Naive thymus-derived CD8-positive, alpha-beta T cell (primary cell): ENCODE data around the gene RTEL1. TPM values are rescaled to one million over a fixed set of nuclear protein-coding genes. Genes with fewer than 3 reads are reported as not detected.
"Not testable (repeated sequence)": the region's sequence is repeated elsewhere in the genome, so short reads cannot be mapped to it uniquely, and the experiment has no call there.

Experiments used
- ATAC-seq, 2 donors: fragments of 150-1000 bp; cut with Tn5 transposase in 1 of 2; sonication (Bioruptor Pico), chemical (Tn5 transposase) in 1 of 2; 1 replicate in 1 of 2; 2 replicates in 1 of 2; pipeline ENCODE4 v1.10.0; 2021; ENCODE audit warnings: mild to moderate bottlenecking in 2 of 2, moderate library complexity in 2 of 2
- POLR2A ChIA-PET: fragments of 350-600 bp; sonication (Branson Sonifier 250); formaldehyde crosslinking; loops from one replicate; lab custom pipeline; 2021; ENCODE audit warnings: antibody characterized with exemption; lab: Charles Lee
- DNase-seq, 10 donors: peaks; one replicate each; pipeline versions ENCODE4 v3.0.0 to v3.0.0-alpha.2; 2020 to 2022
- H3K27ac Mint-ChIP-seq, 10 donors: one replicate each; pipeline ENCODE4 v1.8.0; 2020 to 2022; ENCODE audit warnings: mild to moderate bottlenecking in 10 of 10, mixed read lengths in 10 of 10, moderate library complexity in 4 of 10, inconsistent platforms in 1 of 10
- H3K27me3 Mint-ChIP-seq, 5 donors: one replicate each; pipeline ENCODE4 v1.8.0; 2021 to 2022; ENCODE audit warnings: mixed read lengths in 5 of 5
- H3K36me3 Mint-ChIP-seq, 3 donors: one replicate each; pipeline ENCODE4 v1.8.0; 2020 to 2022; ENCODE audit warnings: mixed read lengths in 3 of 3, mild to moderate bottlenecking in 2 of 3, inconsistent platforms in 1 of 3
- H3K4me1 Mint-ChIP-seq, 4 donors: one replicate each; pipeline ENCODE4 v1.8.0; 2021 to 2022; ENCODE audit warnings: mixed read lengths in 4 of 4
- H3K4me3 Mint-ChIP-seq, 10 donors: one replicate each; pipeline ENCODE4 v1.8.0; 2020 to 2022; ENCODE audit warnings: mild to moderate bottlenecking in 10 of 10, mixed read lengths in 10 of 10, moderate library complexity in 6 of 10, inconsistent platforms in 1 of 10
- H3K9me3 Mint-ChIP-seq, 9 donors: one replicate each; pipeline ENCODE4 v1.8.0; 2020 to 2022; ENCODE audit warnings: mixed read lengths in 9 of 9, mild to moderate bottlenecking in 3 of 9, inconsistent platforms in 1 of 9, moderate library complexity in 1 of 9
- polyA plus RNA-seq, 3 donors: library from polyadenylated mRNA; unstranded; fragments of 300-500 nt; fragmentation: Illumina TruSeq; gene quantifications; one replicate each; pipeline ENCODE4 v1.2.3, GENCODE V29; 2021
- total RNA-seq, 8 experiments: library from RNA in 2 of 8; stranded (reverse) in 2 of 8; gene quantifications; one replicate each; pipeline ENCODE4 v1.2.3 and lab custom pipeline; 2021 to 2026

RTEL1 gene
- total and polyA plus RNA-seq, 5 experiments from 2014 or later = 3.2 to 25.5 (median 6.8) TPM

DNA sequence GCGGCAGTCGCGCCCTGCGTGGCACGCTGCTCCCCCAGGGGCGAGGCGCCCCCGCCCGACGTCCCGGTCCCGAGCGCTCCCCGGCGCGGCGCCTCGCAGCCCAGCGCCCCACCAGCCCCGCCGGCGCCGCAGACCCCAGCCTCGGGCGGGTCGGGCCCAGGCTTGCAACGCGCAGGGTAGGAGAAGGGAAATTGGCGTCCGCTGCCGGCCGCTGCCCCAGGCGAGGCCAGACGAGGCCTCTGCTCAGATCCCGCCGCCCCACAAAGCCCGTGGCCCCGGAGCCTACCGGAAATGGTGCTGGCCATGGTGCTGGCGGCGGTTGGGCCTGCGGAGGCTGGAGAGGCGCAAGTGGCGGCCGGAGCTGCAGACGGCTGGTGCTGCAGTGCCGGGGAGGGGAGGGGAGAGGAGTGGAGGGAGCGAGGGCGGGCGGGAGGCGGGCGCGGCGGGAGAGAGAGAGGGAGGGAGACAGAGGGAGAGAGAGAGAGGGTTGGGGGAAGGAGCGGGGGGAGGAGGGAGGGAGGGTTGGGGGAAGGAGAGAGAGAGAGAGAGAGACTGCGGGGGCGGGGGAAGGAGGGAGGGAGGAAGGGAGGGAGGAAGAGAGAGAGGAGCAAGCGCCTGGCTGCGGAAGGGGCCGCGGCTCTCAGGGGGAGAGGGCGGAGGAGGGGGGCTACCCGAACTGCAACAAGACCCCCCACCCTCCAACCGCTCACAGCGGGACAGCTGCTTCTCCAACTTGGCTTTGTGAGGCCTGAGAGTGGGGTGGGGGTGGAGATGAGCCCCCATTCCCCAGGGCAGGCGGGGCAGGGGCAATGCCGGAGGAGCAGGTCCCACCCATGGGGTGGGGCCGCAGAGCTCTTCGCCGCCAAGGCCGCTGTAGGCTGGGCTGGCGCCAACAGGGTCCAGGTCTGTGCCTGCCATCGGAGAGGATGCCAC is 4.8 kb upstream of the RTEL1 start, which contains the start of gene STMN3:
Gene STMN3, minus strand, starts transcription at position 384 of the 933 bp plus-strand sequence. Its CDS starts 79 bp downstream, at position 305.
- H3K27ac Mint-ChIP-seq = peak within 1 kb of the TSS; percentile 71 to 92 (median 89)
- no peaks in the 10 kb centered on the region for H3K27me3 Mint-ChIP-seq
- H3K36me3 Mint-ChIP-seq = peaks cover 0 to 9% (median 0%) of the 10 kb centered on the region in 3 donors
- DNase-seq (peak in 9 of 10 donors; percentile 53 to 86 (median 62)), ATAC-seq (peak; percentile 38 to 55)
- POLR2A ChIA-PET = interaction anchor here (0.6 to 2.5 kb wide), 10 partner anchors 12 to 132 kb away, joined by 3 to 24 read pairs (median 4); partner anchors contain the start of genes ARFRP1, GMEB2, PTK6 and ZGPAT
- H3K9me3 Mint-ChIP-seq = no peaks in the 10 kb centered on the region
- peaks cover 20 to 48% (median 38%) of the 10 kb centered on the region in 4 donors for H3K4me1 Mint-ChIP-seq
- peak within 1 kb of the TSS; percentile 77 to 96 (median 88) for H3K4me3 Mint-ChIP-seq

- DNase-seq = peak in 1 of 10 donors; percentile 23
- Mint-ChIP-seq H3K4me3 (peak overlapping the region; percentile 74 to 89 (median 82)), H3K27me3 (no peaks in the 10 kb centered on the region), H3K27ac (peak overlapping the region; percentile 71 to 91 (median 88)), H3K4me1 (peaks cover 18 to 48% (median 44%) of the 10 kb centered on the region in 4 donors), H3K9me3 (no peaks in the 10 kb centered on the region), H3K36me3 (peaks cover 0 to 4% (median 0%) of the 10 kb centered on the region in 3 donors)
- POLR2A ChIA-PET = interaction anchor here (0.7 to 2.5 kb wide), 8 partner anchors 12 to 85 kb away, joined by 3 to 24 read pairs (median 4); partner anchors contain the start of gene GMEB2
- no peak for ATAC-seq
These were observed 4.0 kb upstream of the RTEL1 start for GRCh38 chr20:63653974-63654668.

DNA sequence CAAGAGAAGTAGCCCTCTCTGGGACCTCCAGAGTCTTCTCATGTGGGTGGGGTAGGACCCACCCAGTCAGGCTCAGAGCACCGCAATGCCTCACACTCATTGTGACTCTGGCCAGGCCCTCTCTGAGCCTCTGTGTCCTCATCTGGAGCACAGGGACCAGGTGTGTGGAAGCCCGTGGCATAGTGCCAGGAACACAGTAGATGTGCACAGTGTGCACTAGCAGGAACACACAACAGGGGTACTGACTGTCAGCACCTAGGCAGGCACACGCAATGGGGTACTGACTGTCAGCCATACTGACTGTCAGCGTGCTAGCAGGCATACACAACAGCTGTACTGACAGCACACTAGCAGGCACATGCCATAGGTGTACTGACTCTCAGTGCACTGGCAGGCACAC is 2.9 kb upstream of the RTEL1 start:
- Mint-ChIP-seq H3K4me3 (peak overlapping the region in 2 of 10 donors; percentile 38 to 64), H3K27ac (peak overlapping the region in 4 of 10 donors; percentile 15 to 34 (median 24))

GRCh38 chr20:63656451-63656850 is 1.7 kb upstream of the RTEL1 start:
- DNase-seq = no peak
- H3K27me3 Mint-ChIP-seq = no peaks in the 10 kb centered on the region
- H3K27ac Mint-ChIP-seq = no peak overlapping the region
- peak overlapping the region in 7 of 10 donors; percentile 39 to 98 (median 60) for H3K4me3 Mint-ChIP-seq
- H3K4me1 Mint-ChIP-seq = peaks cover 17 to 52% (median 43%) of the 10 kb centered on the region in 4 donors
- POLR2A ChIA-PET = interaction anchor here (1.8 to 3.3 kb wide), 2 partner anchors 15 to 21 kb away, joined by 4 to 43 read pairs; no protein-coding TSS in a partner anchor
- H3K36me3 Mint-ChIP-seq = peaks cover 0 to 6% (median 1%) of the 10 kb centered on the region in 3 donors
- no peak for ATAC-seq
- no peaks in the 10 kb centered on the region for H3K9me3 Mint-ChIP-seq

More for the DNA sequence above, 2.9 kb upstream of the RTEL1 start:
- H3K4me1 Mint-ChIP-seq = peaks cover 20 to 56% (median 49%) of the 10 kb centered on the region in 4 donors
- POLR2A ChIA-PET = interaction anchor here (0.7 to 2.1 kb wide), 7 partner anchors 10 to 81 kb away, joined by 3 to 15 read pairs (median 3); partner anchors contain the start of gene LIME1
- H3K9me3 Mint-ChIP-seq = no peaks in the 10 kb centered on the region
- ATAC-seq (no peak), DNase-seq (no peak)
- H3K36me3 Mint-ChIP-seq = peaks cover 0 to 3% (median 1%) of the 10 kb centered on the region in 3 donors
- no peaks in the 10 kb centered on the region for H3K27me3 Mint-ChIP-seq

DNA sequence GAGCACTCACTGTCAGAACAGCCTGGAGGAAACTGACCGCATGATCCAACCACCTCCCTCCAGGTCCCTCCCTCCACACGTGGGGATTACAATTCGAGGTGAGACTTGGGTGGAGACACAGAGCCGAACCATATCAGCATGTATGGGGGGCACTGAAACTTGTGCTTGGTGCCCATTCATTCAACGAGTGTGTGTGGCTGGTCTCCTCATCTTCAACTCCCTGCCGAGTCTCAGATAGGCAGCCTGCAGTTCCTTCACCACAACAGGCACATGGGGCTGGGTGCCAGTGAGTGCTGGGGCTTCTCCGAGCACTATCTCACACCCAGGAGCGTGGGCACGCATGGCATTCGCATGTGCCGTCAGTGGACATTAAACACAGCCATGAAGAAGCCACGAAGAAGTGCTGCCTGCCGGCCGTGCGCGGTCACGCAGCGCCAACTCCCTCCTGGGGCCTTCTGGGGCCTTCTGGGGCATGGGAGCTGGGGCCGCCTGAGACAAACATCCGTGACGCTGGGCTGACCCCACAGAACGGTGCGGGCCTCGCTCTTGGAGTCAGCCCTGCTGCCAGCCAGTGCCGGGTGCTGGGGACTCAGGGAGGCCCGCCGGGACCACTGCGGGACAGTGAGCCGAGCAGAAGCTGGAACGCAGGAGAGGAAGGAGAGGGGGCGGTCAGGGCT is 714 bp upstream of the RTEL1 start:
- Mint-ChIP-seq H3K9me3 (no peaks in the 10 kb centered on the region), H3K36me3 (peaks cover 0 to 10% (median 1%) of the 10 kb centered on the region in 3 donors), H3K4me3 (peak overlapping the region; percentile 90 to 99 (median 96)), H3K27me3 (no peaks in the 10 kb centered on the region), H3K27ac (peak overlapping the region in 7 of 10 donors; percentile 92 to 98 (median 96)), H3K4me1 (peaks cover 17 to 49% (median 39%) of the 10 kb centered on the region in 4 donors)
- POLR2A ChIA-PET = interaction anchor here (0.7 to 3.3 kb wide), 16 partner anchors 8 to 299 kb away, joined by 3 to 43 read pairs (median 7); partner anchors contain the start of genes ARFRP1, GMEB2, LIME1 and PPDPF
- no peak for ATAC-seq
- DNase-seq = peak in 1 of 10 donors; percentile 61

GRCh38 chr20:63658749-63659187 is 656 bp downstream of the RTEL1 start:
- DNase-seq = peak in 1 of 10 donors; percentile 64
- H3K36me3 Mint-ChIP-seq = peaks cover 0 to 12% (median 4%) of the 10 kb centered on the region in 3 donors
- peak overlapping the region; percentile 90 to 99 (median 96) for H3K4me3 Mint-ChIP-seq
- H3K4me1 Mint-ChIP-seq = peaks cover 17 to 48% (median 37%) of the 10 kb centered on the region in 4 donors
- H3K9me3 Mint-ChIP-seq = no peaks in the 10 kb centered on the region
- peak in 1 of 2 donors; percentile 22 for ATAC-seq
- POLR2A ChIA-PET = interaction anchor here (0.6 to 3.3 kb wide), 23 partner anchors 7 to 322 kb away, joined by 3 to 43 read pairs (median 5); partner anchors contain the start of genes ARFRP1, GMEB2, LIME1 and PPDPF
- peak overlapping the region; percentile 92 to 98 (median 96) for H3K27ac Mint-ChIP-seq
- no peaks in the 10 kb centered on the region for H3K27me3 Mint-ChIP-seq

DNA sequence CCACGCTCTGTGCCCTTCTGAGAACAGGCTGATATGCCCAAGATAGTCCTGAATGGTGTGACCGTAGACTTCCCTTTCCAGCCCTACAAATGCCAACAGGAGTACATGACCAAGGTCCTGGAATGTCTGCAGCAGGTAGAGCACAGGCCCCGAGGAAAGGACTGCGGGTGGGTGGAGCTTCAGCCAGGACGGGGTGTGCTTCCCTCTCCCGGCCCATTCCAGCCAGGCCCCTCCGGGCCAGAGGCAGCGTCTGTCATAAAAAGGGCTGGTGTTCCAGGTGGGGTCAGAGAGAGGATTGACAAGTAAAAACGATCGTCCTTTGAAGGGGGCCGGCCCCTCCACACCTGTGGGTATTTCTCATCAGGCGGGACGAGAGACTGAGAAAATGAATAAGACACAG is 1.3 kb downstream of the RTEL1 start:
- no peak for DNase-seq
- Mint-ChIP-seq H3K36me3 (peaks cover 0 to 12% (median 4%) of the 10 kb centered on the region in 3 donors), H3K4me3 (peak overlapping the region; percentile 90 to 99 (median 96)), H3K9me3 (no peaks in the 10 kb centered on the region), H3K27ac (peak overlapping the region in 3 of 10 donors; percentile 19 to 96 (median 27)), H3K4me1 (peaks cover 12 to 42% (median 31%) of the 10 kb centered on the region in 4 donors), H3K27me3 (no peaks in the 10 kb centered on the region)
- POLR2A ChIA-PET = interaction anchor here (1.7 to 2.4 kb wide), 4 partner anchors 17 to 122 kb away, joined by 5 to 29 read pairs (median 16); partner anchors contain the start of genes GMEB2 and PTK6
- no peak for ATAC-seq

- H3K27ac Mint-ChIP-seq = peak overlapping the region in 1 of 10 donors; percentile 27
- H3K9me3 Mint-ChIP-seq, H3K27me3 Mint-ChIP-seq, ATAC-seq, DNase-seq: not testable (repeated sequence)
- H3K4me3 Mint-ChIP-seq = peak overlapping the region in 9 of 10 donors; percentile 55 to 98 (median 94)
- peaks cover 9 to 35% (median 24%) of the 10 kb centered on the region in 4 donors for H3K4me1 Mint-ChIP-seq
- peaks cover 0 to 12% (median 4%) of the 10 kb centered on the region in 3 donors for H3K36me3 Mint-ChIP-seq
- POLR2A ChIA-PET = interaction anchor here (0.6 to 2.4 kb wide), 2 partner anchors 18 to 30 kb away, joined by 5 read pairs; no protein-coding TSS in a partner anchor
These were observed 2.1 kb downstream of the RTEL1 start for GRCh38 chr20:63660174-63660573.

DNA sequence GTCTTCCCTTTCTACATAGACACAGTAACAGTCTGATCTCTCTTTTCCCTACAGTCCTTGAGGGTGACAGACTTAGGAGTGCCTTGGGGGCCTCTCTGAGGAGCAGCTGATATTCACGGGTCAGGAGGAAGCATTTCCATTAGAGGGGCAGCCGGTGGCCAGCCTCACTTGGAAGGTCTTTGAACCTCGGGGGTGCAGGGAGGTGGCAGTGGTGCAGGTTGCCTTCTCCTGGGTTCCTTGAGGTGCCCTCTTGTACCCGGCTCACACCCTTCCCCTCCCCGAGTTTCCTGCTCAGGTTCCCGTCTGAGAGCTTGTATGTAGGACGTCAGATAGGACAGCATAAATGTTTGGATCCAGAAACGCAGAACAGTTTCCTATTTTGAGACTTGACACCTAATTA is 2.5 kb downstream of the RTEL1 start:
- H3K4me3 Mint-ChIP-seq = peak overlapping the region in 5 of 10 donors; percentile 15 to 66 (median 30)
- H3K4me1 Mint-ChIP-seq = peaks cover 9 to 31% (median 24%) of the 10 kb centered on the region in 4 donors
- DNase-seq = no peak
- H3K27ac Mint-ChIP-seq = no peak overlapping the region
- ATAC-seq = no peak
- H3K9me3 Mint-ChIP-seq = no peaks in the 10 kb centered on the region
- peaks cover 0 to 12% (median 4%) of the 10 kb centered on the region in 3 donors for H3K36me3 Mint-ChIP-seq
- H3K27me3 Mint-ChIP-seq = no peaks in the 10 kb centered on the region
- POLR2A ChIA-PET = interaction anchor here (0.6 to 2.4 kb wide), 3 partner anchors 18 to 35 kb away, joined by 4 to 5 read pairs (median 5); no protein-coding TSS in a partner anchor

GRCh38 chr20:63661108-63661507 is 3.0 kb downstream of the RTEL1 start:
- peaks cover 0 to 13% (median 6%) of the 10 kb centered on the region in 3 donors for H3K36me3 Mint-ChIP-seq
- DNase-seq (no peak), ATAC-seq (no peak)
- no peaks in the 10 kb centered on the region for H3K27me3 Mint-ChIP-seq
- H3K9me3 Mint-ChIP-seq = no peaks in the 10 kb centered on the region
- peaks cover 9 to 29% (median 24%) of the 10 kb centered on the region in 4 donors for H3K4me1 Mint-ChIP-seq
- no peak overlapping the region for H3K4me3 Mint-ChIP-seq
- POLR2A ChIA-PET = interaction anchor here (1.0 to 2.4 kb wide), 3 partner anchors 19 to 140 kb away, joined by 4 to 5 read pairs (median 4); partner anchors contain the start of gene PPDPF
- H3K27ac Mint-ChIP-seq = no peak overlapping the region
